Upper lobe of left lung (tissue), 4 donors: Measurements from ENCODE around the gene CNIH4.
"Not testable (repeated sequence)": the region's sequence is repeated elsewhere in the genome, so short reads cannot be mapped to it uniquely, and the experiment has no call there.

Experiments
- EP300 ChIP-seq, 4 donors: sonication (generic); formaldehyde crosslinking; IDR thresholded peaks; one replicate each; pipeline ENCODE4 v1.5.1; 2017; ENCODE audit warnings: antibody characterized with exemption in 4 of 4, control low read depth in 2 of 4
- TF ChIP-seq, protein P1 (sequence below), 6 experiments: fragments of 450-650 bp in 4 of 6; fragments of 200-600 bp in 2 of 6; sonication (generic) in 2 of 6; IDR thresholded peaks; one replicate each; pipeline ENCODE4 v1.5.1; 2016 to 2019; ENCODE audit warnings: antibody characterized with exemption in 6 of 6

DNA sequence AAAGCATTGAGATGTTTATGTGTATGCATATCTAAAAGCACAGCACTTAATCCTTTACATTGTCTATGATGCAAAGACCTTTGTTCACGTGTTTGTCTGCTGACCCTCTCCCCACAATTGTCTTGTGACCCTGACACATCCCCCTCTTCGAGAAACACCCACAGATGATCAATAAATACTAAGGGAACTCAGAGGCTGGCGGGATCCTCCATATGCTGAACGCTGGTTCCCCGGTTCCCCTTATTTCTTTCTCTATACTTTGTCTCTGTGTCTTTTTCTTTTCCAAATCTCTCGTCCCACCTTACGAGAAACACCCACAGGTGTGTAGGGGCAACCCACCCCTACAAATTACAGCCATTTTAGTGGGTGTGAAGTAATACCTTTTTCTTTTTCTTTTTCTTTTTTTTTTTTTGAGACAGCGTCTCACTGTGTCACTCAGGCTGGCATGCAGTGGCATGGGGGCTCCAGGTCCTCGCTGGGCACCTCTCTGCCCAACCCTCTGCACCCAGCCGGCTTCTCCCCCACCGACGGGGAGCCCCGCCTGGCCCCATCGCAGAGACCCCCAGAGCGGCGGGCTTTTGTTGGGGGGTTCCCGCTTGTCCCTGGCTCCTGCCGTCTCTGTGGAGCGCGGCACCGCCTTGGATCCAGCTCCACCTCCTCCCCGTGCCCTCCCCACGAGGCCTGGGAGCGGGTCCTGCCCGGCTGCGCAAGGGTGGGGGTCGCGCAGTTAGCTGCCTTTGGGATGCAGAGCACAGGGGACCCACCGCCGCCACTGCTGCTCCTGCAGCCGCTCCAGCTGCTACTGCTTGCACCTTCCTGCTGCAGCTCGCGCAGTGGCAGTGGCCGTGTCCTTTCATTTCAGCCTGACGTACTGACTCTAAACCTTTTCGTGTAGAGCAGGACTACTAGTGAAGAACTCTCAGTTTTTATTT lies 16.0 kb upstream of the CNIH4 start:
- TF ChIP-seq, protein P1, sequence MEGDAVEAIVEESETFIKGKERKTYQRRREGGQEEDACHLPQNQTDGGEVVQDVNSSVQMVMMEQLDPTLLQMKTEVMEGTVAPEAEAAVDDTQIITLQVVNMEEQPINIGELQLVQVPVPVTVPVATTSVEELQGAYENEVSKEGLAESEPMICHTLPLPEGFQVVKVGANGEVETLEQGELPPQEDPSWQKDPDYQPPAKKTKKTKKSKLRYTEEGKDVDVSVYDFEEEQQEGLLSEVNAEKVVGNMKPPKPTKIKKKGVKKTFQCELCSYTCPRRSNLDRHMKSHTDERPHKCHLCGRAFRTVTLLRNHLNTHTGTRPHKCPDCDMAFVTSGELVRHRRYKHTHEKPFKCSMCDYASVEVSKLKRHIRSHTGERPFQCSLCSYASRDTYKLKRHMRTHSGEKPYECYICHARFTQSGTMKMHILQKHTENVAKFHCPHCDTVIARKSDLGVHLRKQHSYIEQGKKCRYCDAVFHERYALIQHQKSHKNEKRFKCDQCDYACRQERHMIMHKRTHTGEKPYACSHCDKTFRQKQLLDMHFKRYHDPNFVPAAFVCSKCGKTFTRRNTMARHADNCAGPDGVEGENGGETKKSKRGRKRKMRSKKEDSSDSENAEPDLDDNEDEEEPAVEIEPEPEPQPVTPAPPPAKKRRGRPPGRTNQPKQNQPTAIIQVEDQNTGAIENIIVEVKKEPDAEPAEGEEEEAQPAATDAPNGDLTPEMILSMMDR (IDR thresholded peaks at IDR 0.05) = not testable (repeated sequence)
- TF ChIP-seq EP300 (IDR thresholded peaks at IDR 0.05) = not testable (repeated sequence)
